ENCODE measurements around the gene NAV1. TPM values are rescaled to one million over a fixed set of nuclear protein-coding genes. Genes with fewer than 3 reads are reported as not detected.
A peak's percentile ranks its signal among the peaks of the same experiment; 100 is the strongest.

The NAV1 gene
- polyA plus RNA-seq, 1 donor (not counting 4 experiments of a cell fraction or from before 2014, with no cell fraction given) = 13.2 TPM

- dilution Hi-C loops (cut with MboI; ENCODE audit: extremely low pct_ligation_motif_present, low sequenced_read_pairs) = no loop called here
- FAIRE-seq = no peak
- H3K9me3 ChIP-seq (ENCODE audit: control insufficient read depth, low read depth, low read length) = no peaks in the 10 kb centered on the region
These were observed 34.0 kb upstream of the NAV1 start for GRCh38 chr1:201504799-201505502.

DNA sequence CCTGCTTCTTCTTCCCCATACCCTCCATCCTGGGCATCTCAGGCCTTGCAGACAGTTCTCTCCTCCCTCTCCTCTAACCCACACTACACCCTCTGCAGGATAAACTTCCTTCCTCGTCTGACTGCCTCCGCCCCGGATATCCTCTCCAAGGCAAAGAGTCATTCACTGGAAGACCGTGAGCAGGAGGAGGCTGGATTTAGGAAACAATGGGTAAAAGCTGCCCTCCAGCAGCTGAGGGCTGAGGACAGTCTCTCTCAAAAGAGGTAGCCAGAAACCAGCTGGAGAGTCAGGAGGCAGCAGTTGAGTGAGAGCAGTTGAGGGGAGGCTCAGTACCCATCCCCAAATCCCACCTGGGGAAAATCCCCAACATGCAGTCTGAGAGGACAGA lies 33.4 kb upstream of the NAV1 start:
- dilution Hi-C loops (cut with MboI; ENCODE audit: extremely low pct_ligation_motif_present, low sequenced_read_pairs) = no loop called here
- Histone ChIP-seq H2AFZ (ENCODE audit: control insufficient read depth, low read length) (no peak overlapping the region), H3K4me2 (ENCODE audit: control insufficient read depth, extremely low read depth, insufficient read depth, low read depth, low read length) (peak overlapping the region; percentile 87), H3K9me1 (ENCODE audit: control insufficient read depth, extremely low read depth, insufficient read depth, low read length) (peaks cover 8% of the 10 kb centered on the region), H3K4me1 (ENCODE audit: control insufficient read depth, extremely low read depth, insufficient read depth, low read length) (peaks cover 44% of the 10 kb centered on the region), H3K4me3 (ENCODE audit: control insufficient read depth in 2 of 3, extremely low read depth in 1 of 3, insufficient read depth in 2 of 3, low read depth in 1 of 3, low read length in 3 of 3) (peak overlapping the region; percentile 63 to 74 (median 63)), H3K9me3 (ENCODE audit: control insufficient read depth, low read depth, low read length) (no peaks in the 10 kb centered on the region), H3K27me3 (ENCODE audit: control insufficient read depth, extremely low read depth, insufficient read depth, low read length) (no peaks in the 10 kb centered on the region), H4K20me1 (ENCODE audit: control insufficient read depth, extremely low read depth, insufficient read depth, low read length) (peaks cover 3% of the 10 kb centered on the region), H3K79me2 (ENCODE audit: control insufficient read depth, insufficient read depth, low read length) (peaks cover 60% of the 10 kb centered on the region), H3K36me3 (ENCODE audit: control insufficient read depth in 2 of 2, extremely low read depth in 1 of 2, insufficient read depth in 2 of 2, low read length in 2 of 2) (peaks cover 2 to 13% of the 10 kb centered on the region in 2 experiments), H3K9ac (ENCODE audit: control insufficient read depth, extremely low read depth, insufficient read depth, low read length) (peak overlapping the region; percentile 79), H3K27ac (ENCODE audit: control insufficient read depth, insufficient read depth, low read length) (peak overlapping the region; percentile 79)
- peak; percentile 71 for FAIRE-seq
- no peak for TF ChIP-seq EZH2 (IDR thresholded peaks at IDR 0.05; ENCODE audit: low read length)
- TF ChIP-seq, protein P1, sequence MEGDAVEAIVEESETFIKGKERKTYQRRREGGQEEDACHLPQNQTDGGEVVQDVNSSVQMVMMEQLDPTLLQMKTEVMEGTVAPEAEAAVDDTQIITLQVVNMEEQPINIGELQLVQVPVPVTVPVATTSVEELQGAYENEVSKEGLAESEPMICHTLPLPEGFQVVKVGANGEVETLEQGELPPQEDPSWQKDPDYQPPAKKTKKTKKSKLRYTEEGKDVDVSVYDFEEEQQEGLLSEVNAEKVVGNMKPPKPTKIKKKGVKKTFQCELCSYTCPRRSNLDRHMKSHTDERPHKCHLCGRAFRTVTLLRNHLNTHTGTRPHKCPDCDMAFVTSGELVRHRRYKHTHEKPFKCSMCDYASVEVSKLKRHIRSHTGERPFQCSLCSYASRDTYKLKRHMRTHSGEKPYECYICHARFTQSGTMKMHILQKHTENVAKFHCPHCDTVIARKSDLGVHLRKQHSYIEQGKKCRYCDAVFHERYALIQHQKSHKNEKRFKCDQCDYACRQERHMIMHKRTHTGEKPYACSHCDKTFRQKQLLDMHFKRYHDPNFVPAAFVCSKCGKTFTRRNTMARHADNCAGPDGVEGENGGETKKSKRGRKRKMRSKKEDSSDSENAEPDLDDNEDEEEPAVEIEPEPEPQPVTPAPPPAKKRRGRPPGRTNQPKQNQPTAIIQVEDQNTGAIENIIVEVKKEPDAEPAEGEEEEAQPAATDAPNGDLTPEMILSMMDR (optimal IDR thresholded peaks at IDR 0.05 in 1 of 3, IDR thresholded peaks at IDR 0.05 in 1 of 3, conservative IDR thresholded peaks at IDR 0.05 in 1 of 3; ENCODE audit: extremely low read depth in 1 of 3, insufficient read depth in 2 of 3, low read length in 3 of 3) = peak in 1 of 3 experiments; percentile 12
- no peak for DNase-seq (ENCODE audit: low read depth, low spot score)

More at GRCh38 chr1:201504799-201505502, 34.0 kb upstream of the NAV1 start:
- H2AFZ ChIP-seq (ENCODE audit: control insufficient read depth, low read length) = no peak overlapping the region
- H4K20me1 ChIP-seq (ENCODE audit: control insufficient read depth, extremely low read depth, insufficient read depth, low read length) = peaks cover 3% of the 10 kb centered on the region
- peaks cover 8% of the 10 kb centered on the region for H3K9me1 ChIP-seq (ENCODE audit: control insufficient read depth, extremely low read depth, insufficient read depth, low read length)
- no peaks in the 10 kb centered on the region for H3K27me3 ChIP-seq (ENCODE audit: control insufficient read depth, extremely low read depth, insufficient read depth, low read length)
- H3K79me2 ChIP-seq (ENCODE audit: control insufficient read depth, insufficient read depth, low read length) = peaks cover 65% of the 10 kb centered on the region
- H3K27ac ChIP-seq (ENCODE audit: control insufficient read depth, insufficient read depth, low read length) = no peak overlapping the region
- peaks cover 44% of the 10 kb centered on the region for H3K4me1 ChIP-seq (ENCODE audit: control insufficient read depth, extremely low read depth, insufficient read depth, low read length)
- peak overlapping the region; percentile 87 for H3K4me2 ChIP-seq (ENCODE audit: control insufficient read depth, extremely low read depth, insufficient read depth, low read depth, low read length)
- DNase-seq (ENCODE audit: low read depth, low spot score) = no peak
- peaks cover 2 to 14% of the 10 kb centered on the region in 2 experiments for H3K36me3 ChIP-seq (ENCODE audit: control insufficient read depth in 2 of 2, extremely low read depth in 1 of 2, insufficient read depth in 2 of 2, low read length in 2 of 2)
- peak overlapping the region; percentile 63 to 74 (median 63) for H3K4me3 ChIP-seq (ENCODE audit: control insufficient read depth in 2 of 3, extremely low read depth in 1 of 3, insufficient read depth in 2 of 3, low read depth in 1 of 3, low read length in 3 of 3)
- H3K9ac ChIP-seq (ENCODE audit: control insufficient read depth, extremely low read depth, insufficient read depth, low read length) = no peak overlapping the region
- TF ChIP-seq EZH2 (IDR thresholded peaks at IDR 0.05; ENCODE audit: low read length) = no peak
- TF ChIP-seq, protein P1 (optimal IDR thresholded peaks at IDR 0.05 in 1 of 3, IDR thresholded peaks at IDR 0.05 in 1 of 3, conservative IDR thresholded peaks at IDR 0.05 in 1 of 3; ENCODE audit: extremely low read depth in 1 of 3, insufficient read depth in 2 of 3, low read length in 3 of 3) = no peak
